Gastrocnemius medialis (tissue), 4 donors: ENCODE measurements around the gene PKP4.

Experiments
- CTCF ChIP-seq, 5 experiments: fragments of 450-650 bp in 3 of 5; fragments of 200-600 bp in 2 of 5; sonication (generic) in 2 of 5; IDR thresholded peaks in 4 of 5; conservative IDR thresholded peaks in 1 of 5; 1 replicate in 4 of 5; 2 replicates in 1 of 5; pipeline ENCODE4 v1.5.1; 2016 to 2019; ENCODE audit warnings: antibody characterized with exemption in 5 of 5, mild to moderate bottlenecking in 3 of 5, moderate library complexity in 3 of 5
- POLR2A ChIP-seq, 2 donors: fragments of 450-650 bp; IDR thresholded peaks; one replicate each; pipeline ENCODE4 v1.6.1; 2017; ENCODE audit warnings: antibody characterized with exemption in 2 of 2, mild to moderate bottlenecking in 2 of 2, moderate library complexity in 2 of 2

GRCh38 chr2:158729451-158729850 is 272.7 kb downstream of the PKP4 start:
- TF ChIP-seq POLR2A (IDR thresholded peaks at IDR 0.05) (no peak), CTCF (IDR thresholded peaks at IDR 0.05 in 4 of 5, conservative IDR thresholded peaks at IDR 0.05 in 1 of 5) (no peak)
